ENCODE data around the gene ZFR. TPM values are rescaled to one million over a fixed set of nuclear protein-coding genes. Genes with fewer than 3 reads are reported as not detected.

Gene ZFR
- total RNA-seq, 1 donor: 118 TPM

DNA sequence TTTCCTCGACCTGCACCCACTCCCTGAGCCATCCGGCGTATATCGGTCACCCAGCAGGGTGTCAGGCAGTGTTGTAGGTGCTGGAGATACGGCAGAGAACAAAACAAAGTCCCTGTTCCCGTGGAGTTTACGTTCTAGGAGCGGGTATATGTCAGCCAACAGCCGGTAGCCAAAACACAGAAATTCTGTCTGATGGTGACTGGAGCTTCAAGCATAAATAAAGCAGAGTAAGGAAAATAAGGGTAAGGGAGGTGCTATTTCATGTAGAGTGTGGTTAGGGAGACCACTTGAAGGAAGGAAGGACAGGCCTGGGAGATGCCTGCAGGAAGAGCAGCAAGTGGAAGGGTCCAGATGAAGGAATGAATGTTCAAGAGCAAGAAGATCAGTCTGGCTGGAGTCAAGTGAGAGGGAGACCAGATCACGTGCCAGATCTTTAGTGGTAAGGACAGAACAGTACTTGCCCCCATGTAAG lies 783 bp upstream of the ZFR start:
- TF ChIP-seq, protein P1, sequence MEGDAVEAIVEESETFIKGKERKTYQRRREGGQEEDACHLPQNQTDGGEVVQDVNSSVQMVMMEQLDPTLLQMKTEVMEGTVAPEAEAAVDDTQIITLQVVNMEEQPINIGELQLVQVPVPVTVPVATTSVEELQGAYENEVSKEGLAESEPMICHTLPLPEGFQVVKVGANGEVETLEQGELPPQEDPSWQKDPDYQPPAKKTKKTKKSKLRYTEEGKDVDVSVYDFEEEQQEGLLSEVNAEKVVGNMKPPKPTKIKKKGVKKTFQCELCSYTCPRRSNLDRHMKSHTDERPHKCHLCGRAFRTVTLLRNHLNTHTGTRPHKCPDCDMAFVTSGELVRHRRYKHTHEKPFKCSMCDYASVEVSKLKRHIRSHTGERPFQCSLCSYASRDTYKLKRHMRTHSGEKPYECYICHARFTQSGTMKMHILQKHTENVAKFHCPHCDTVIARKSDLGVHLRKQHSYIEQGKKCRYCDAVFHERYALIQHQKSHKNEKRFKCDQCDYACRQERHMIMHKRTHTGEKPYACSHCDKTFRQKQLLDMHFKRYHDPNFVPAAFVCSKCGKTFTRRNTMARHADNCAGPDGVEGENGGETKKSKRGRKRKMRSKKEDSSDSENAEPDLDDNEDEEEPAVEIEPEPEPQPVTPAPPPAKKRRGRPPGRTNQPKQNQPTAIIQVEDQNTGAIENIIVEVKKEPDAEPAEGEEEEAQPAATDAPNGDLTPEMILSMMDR (IDR thresholded peaks at IDR 0.05; ENCODE audit: insufficient read depth, low read length): no peak
- DNase-seq (ENCODE audit: low read depth): no peak
- peak overlapping the region; percentile 84 for H3K4me3 ChIP-seq (ENCODE audit: low read depth, low read length)

DNA sequence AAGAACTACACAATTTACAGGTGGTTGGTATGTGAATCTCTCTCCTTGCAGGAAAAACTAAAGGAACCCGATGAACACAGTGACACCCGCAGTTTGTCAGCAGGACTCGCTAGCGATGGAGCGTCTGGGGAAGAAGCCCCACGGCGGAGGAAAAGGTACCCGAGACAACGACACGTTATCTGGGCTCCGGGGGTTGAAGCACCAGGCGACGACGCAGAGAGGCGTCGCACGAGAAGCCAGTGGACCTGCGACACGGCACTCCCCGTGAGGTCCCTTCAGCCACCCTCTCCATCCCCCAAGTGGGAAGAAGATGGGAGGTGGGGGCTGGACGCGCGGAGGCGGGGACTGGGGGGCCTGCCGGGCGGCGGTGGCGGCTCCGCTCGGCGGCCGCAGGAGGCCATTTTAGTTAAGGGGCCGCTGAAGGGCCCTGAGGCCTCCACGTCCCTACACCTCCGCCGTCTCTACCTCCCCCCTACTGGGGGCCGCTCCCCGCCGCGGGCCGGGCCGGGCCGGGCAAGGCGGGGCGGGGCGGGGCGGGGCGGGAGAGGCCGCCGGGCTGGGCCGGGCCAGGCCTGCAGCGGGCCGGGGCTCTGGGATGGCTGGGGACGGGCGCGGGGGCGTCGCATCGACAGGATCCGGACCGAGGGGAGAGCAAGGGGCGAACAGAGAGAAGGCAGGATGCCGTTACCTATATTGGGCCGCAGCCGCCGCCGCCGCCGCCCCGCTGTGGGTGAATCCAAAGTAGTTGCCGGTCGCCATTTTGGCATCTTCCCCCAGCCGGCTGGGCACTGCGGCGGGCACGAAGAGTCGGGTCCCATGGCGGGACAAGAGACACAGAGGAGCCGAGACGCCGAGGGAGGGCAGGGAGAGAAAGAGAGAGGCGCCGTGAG lies 754 bp downstream of the ZFR start:
- peak overlapping the region; percentile 84 for H3K4me3 ChIP-seq (ENCODE audit: low read depth, low read length)
- DNase-seq (ENCODE audit: low read depth): peak; percentile 23

DNA sequence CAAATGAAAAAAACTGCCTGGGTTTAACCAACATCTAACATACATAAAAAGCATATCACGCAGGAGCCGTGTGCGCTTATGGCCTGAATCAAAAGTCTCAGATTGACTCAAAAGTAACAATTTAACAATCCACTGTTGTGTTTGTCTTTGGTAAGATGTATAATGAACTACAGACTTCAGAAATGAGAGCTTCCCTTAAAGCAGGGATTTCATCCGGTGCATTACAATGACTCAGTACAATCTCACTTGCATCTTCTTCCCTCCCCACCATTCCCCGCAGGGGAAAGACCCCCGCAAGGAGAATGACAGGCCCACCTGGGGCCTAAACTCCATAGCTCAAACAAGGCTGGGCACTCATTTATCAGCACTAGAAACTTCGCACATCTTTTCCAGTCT lies 1.4 kb downstream of the ZFR start:
- H3K4me3 ChIP-seq (ENCODE audit: low read depth, low read length): peak overlapping the region; percentile 84
- peak; percentile 44 for DNase-seq (ENCODE audit: low read depth)
- TF ChIP-seq, protein P1 (IDR thresholded peaks at IDR 0.05; ENCODE audit: insufficient read depth, low read length): no peak

More for the DNA sequence above, 754 bp downstream of the ZFR start:
- TF ChIP-seq, protein P1 (IDR thresholded peaks at IDR 0.05; ENCODE audit: insufficient read depth, low read length): no peak

DNA sequence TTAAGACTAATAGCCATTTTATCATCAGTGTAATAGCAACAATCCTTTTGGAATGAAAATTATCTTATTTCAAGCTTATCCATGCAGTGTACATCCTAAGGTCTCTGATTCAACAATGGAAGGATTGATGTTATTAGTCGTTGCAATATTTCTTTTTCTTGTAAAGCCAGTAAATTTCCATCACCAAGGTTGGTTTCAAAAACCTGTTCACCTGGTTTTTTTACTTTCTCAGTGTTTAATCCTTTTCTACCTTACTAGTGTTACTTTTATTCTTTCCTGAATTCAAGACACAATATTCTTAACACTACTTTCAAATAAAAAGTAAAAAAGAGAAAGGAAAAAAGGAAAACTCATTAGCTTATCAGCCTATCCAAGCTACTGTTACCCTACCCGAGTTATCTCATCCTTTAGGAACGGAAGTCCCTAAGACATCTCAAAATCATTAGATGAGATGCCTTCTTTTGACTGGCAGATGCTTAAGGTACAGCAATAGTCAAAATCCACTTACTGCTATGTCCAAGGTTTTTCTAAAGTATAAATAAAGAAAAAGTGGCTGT lies 5.4 kb downstream of the ZFR start:
- no peak for DNase-seq (ENCODE audit: low read depth)
- TF ChIP-seq, protein P1 (IDR thresholded peaks at IDR 0.05; ENCODE audit: insufficient read depth, low read length): no peak
- H3K4me3 ChIP-seq (ENCODE audit: low read depth, low read length): no peak overlapping the region

DNA sequence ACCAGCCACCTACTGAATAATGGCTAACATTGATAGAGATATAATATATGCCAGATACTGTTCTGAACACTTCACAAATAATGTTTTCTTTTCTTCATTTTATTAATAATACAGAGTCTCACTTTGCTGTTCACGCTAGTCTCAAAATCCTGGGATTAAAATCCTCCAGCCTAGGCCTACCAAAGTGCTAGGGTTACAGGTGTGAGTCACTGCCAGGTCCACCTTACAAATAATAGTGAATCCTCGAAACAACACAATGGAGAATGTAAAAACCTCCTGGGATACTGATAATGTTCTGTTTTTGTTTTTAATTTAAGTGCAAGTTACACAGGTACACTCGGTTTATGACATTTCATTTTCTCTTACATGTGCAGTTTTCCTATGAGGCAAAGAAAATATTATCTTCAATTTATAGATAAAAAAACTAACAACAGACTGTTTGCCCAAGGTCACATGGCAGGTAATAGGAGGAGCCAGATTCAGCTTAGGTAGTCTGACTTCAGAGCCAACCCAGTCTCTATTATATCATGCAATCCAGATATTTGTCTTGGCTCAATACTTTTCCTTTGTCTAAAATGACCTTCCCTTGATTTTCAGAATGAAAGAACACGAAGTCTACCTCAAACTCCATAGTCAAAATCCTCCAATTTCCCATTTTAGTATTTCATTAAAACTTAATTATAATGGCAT lies 7.8 kb downstream of the ZFR start:
- TF ChIP-seq, protein P1 (IDR thresholded peaks at IDR 0.05; ENCODE audit: insufficient read depth, low read length): no peak
- H3K4me3 ChIP-seq (ENCODE audit: low read depth, low read length): no peak overlapping the region
- no peak for DNase-seq (ENCODE audit: low read depth)

DNA sequence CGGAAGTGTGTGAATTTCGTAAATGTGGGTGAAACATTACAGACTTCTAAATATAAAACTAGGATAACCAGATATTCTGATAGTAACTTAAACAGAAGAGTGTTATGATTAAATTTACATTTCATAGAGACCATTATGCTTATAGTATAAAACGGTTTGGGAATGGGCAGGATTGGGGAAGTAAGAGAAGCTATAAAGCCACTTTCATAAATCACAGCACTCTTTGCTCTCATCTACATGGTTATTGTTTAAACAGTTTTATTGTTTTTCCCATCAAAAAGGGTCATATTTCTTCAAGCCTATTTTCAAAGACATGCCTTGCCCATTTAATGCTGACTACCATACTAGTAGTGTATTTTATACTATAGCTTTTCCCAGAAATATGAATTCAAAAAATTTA lies 9.2 kb downstream of the ZFR start:
- H3K4me3 ChIP-seq (ENCODE audit: low read depth, low read length): no peak overlapping the region
- TF ChIP-seq, protein P1 (IDR thresholded peaks at IDR 0.05; ENCODE audit: insufficient read depth, low read length): no peak
- no peak for DNase-seq (ENCODE audit: low read depth)
